HL-60/S4 treated with phorbol 12-myristate 13-acetate at 8.2 ng/mL for 4 days and 3 days (cell line): ENCODE measurements around the gene TMED3.

Experiments used
- in situ Hi-C: fragments of 300-500 bp; cut with MboI; formaldehyde crosslinking; loops from 2 replicates; pipeline ENCODE4 v1.15.0; 2022; ENCODE audit warnings: low sequenced_read_pairs

TMED3 gene

DNA sequence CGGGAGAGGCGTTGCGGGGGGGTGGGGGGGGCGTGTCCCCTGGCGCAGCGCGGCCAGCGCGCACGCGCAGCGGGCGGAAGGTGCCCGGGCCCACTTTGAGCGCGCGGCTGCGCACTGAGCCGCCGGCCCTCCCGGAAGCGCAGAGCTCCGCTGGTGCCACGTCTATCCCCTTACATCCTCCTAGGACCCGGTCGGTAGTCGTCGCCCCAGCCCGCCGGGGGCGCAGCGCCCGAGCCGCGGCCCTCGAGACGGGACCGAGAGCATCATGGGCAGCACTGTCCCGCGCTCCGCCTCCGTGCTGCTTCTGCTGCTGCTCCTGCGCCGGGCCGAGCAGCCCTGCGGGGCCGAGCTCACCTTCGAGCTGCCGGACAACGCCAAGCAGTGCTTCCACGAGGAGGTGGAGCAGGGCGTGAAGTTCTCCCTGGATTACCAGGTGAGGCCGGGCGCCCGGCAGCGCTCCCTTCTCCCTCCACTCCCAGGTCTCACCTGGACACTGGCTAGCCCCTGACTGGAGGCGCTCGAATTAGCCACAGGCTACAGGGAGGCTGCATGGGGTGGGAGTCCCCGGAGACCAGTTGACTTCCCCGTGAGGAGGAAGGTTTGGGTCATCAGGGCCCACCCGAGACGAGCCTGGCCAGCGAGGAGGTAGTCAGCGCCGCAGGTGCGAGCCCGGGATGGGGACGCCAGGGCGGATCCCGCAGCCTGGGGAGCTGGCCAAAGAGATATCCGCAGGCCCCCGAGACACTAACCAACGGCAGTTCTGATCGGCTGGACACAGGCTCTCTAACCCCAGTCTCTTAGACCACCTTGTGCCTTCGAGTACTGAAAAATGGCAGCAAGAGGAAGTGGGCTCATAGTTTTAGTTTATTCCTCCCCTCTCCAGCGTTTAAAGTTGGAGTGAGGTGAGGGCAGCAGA is at the start of gene TMED3:
TSS of gene TMED3 (plus strand) at position 128 of the 916 bp plus-strand sequence. CDS start at position 266, 138 bp downstream.
- in situ Hi-C loops, result no loop called here

DNA sequence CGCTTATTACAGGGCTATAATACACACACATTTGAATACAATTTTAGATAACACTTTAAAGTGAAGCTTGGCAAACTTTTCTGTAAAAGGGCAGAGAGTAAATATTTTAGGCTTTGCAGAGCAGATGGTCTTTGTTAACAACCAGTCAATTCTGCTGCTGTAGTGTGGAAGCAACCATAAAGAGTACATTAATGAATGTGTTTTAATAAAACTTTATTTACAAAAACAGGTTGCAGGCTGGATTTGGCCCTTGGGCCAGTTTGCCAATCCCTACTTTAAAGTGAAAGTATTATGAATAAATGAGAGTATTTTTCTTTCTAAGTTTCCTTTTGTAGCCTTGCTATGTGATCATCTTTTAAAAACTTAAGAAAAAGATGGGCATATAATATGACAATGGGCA is 49.1 kb upstream of the TMED3 start:
- in situ Hi-C loops, result no loop called here

- in situ Hi-C loops, result no loop called here
Measured at GRCh38 chr15:79265167-79265566, 45.7 kb upstream of the TMED3 start.

DNA sequence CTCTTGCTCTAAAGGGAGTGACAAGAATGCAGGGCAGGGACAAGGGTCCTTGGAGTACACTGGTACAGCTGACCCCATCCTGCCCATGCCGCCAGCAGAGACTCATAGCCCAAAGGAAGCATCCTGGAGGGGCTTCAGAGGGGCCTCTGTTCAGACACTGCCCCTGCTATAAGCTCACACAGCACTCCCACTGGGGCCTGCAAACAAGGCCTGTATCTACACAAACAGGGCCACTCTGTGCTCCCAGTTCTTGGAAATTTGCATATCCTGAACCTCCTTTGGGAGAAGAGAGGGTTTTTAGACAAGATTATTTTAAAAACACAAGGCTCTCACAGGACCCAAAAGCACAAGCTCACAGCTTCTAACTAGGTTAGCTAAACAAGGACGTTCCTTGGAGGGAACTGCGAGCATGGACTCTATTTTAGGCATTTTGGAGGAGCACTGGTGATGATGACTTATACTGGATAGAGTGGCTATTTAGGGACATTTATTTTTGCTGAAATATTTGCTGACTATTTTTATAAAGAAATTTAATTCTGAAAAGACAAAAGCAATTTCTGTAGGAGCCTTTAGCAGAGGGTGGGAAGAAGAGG is 44.8 kb upstream of the TMED3 start:
- in situ Hi-C loops, result no loop called here

GRCh38 chr15:79282371-79283251 is 28.3 kb upstream of the TMED3 start, which contains the start of gene ANKRD34C:
Gene ANKRD34C (plus strand): TSS chr15:79282722. CDS start chr15:79293285, 10,563 bp downstream.
- in situ Hi-C loops, result no loop called here

DNA sequence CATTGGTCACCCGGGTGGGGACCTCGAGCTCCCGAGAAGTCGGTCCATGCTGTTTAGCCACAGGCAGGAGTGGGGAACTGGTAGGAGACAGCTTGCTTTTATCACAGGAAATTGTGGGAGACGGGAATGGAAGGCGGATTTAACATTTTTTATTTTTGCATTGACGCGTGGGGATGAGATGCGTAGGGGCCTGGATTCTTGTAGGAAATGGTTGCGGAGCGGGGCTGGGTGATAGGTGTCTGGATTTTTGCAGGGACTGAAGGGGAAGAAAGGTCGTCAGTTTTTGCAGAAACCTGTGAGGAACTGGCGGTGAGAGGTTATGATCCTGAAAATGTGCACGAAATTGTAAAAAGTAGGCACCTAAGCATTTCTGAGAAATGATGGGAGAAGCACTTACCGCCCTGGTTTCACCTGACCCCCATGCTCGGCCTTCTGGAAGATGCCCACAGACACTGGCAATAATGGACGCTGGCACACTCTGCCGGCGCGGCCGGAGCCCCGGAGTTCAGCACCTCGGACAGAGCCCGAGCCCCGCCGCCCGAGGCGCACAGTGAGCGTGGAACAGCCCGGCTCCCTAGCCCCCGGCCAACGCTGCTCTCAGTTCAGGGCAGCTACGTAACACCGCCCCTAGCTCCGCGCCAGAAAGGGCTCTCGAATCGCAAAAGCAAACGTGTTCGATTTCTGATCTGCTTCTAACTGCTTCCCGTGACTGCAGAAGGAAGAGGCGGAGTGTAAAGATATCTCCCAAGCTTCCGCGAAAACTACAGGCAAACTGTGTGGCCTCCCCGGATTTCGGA is 27.5 kb upstream of the TMED3 start:
- in situ Hi-C loops, result no loop called here

GRCh38 chr15:79290642-79291275 is 20.2 kb upstream of the TMED3 start:
- in situ Hi-C loops, result no loop called here

DNA sequence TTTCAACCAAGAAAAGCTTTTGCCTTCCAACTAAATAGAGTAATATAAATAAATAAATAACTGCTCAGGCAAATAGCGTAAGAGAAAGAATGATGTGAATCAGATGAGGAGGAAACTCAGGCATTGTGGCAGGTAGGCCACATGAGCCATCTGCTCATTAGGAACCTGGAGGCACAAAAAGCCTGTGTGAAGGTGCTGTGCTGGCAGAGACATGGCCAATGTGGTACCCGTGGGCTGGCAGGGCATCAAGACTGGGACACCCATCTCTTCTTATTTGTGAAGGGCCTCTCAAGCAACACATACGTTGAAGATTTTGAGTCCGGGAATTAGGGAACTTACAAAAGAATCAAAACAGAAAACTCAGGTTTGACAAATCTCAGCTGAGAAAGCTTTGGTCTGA is 18.9 kb upstream of the TMED3 start:
- in situ Hi-C loops, result no loop called here

DNA sequence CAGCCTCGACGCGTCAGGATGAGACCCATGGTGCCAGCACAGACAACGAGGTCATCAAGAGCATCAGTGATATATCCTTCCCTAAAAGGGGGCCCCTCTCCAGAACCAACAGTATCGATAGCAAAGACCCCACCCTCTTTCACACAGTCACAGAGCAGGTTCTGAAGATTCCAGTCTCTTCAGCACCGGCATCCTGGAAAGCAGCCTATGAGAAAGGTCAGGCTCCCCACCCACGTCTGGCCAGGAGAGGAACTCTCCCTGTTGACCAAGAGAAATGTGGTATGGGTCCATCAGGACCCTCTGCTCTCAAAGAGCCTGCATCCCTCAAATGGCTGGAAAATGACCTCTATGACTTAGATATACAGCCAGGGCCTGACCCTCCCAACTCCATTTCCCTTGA is 16.8 kb upstream of the TMED3 start:
- in situ Hi-C loops, result no loop called here

DNA sequence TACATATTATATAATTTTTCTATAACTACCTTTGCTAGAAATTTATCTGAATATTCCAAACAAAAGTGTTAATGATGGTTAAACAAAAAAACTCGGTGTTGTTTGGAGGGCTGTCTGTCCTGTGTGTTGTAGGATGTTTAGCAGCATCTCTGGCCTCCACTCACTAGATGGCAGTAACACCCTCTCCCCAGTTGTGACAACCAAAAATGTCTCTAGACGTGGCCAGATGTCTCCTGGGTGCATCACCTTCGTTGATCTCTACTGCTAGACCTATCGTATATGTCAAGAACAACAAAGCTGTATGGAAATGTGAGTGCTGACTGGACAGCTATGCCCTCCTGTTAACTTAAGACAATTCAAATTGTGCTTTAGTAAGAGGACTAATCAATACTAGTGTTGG is 14.3 kb upstream of the TMED3 start:
- in situ Hi-C loops, result no loop called here

- in situ Hi-C loops, result no loop called here
Measured at GRCh38 chr15:79299126-79299840, 11.6 kb upstream of the TMED3 start.

GRCh38 chr15:79299841-79300235 is 11.1 kb upstream of the TMED3 start:
- in situ Hi-C loops, result no loop called here

DNA sequence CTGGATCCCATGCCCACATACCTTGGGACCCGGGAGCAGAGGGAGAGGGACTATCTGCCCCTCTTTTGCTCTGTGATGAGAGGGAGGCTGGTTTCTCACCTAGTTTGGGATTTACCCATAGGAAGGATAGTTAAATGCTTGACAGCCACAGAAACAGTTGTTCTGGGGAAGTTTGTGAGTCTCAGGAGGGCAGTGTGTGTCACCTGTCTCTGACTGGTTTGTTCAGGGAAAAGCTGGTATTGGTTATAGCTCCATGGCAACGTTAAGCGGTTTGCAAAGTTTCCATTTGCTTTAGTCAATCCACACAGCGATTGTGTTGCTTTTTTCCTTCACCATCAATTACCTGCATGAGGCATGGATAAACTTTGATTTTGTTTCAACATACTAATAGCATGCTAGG is 3.7 kb upstream of the TMED3 start:
- in situ Hi-C loops, result no loop called here

DNA sequence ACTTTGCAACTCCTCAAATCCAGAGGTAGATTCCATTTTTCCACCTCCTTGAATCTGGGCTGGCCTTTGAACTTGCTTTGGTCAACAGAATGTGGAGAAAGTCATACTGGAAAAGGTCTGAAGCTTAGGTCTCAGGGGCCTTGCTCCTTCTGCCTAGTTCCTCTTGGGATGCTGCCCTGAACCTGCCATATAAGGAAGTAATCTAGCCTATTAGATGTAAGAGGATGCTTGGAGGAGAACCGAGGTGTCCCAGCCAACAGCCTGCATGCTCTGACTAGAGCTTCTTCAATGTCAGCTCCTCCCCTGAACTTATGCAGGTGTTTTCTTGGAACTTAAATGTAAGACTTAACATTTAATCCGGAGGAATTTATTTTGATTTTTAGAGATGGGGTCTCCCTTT is 2.0 kb upstream of the TMED3 start:
- in situ Hi-C loops, result no loop called here

GRCh38 chr15:79310612-79310984 is 314 bp upstream of the TMED3 start:
- in situ Hi-C loops, result no loop called here

DNA sequence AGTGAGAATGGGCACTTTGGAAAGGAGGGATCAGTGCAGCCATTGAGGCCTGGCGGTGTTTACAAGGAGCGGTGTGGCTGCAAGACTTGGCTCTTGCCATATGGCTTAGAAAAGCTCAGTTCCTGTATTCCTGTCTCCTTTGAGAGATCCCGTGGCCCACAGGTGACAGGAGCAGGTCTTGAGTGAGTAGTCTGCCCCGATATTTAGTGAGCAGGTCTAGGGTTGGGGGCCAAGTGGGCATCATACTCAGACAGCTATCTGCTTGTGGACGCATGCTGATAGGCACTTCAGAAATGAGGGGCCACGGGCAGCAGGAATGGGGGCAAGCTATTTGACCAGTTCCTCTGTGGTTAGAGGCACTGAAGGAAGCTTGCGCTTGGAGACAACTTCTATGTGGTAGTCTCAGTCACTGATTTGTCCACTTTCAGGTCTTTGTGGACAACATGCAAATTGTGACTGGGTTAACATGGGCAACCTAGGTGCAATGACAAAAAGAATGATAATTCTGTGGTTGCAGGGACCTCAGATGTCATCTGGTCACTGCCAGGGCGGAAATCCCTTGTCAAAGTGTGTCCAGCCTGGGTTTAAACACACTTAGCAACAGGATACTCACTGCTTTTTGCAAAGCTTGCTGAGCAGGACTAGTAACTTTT is 1.1 kb downstream of the TMED3 start:
- in situ Hi-C loops, result no loop called here

GRCh38 chr15:79314186-79314585 is 3.3 kb downstream of the TMED3 start:
- in situ Hi-C loops, result no loop called here

- in situ Hi-C loops, result no loop called here
Measured at GRCh38 chr15:79314811-79315210, 3.9 kb downstream of the TMED3 start.
